Liver (tissue), 3 donors: Measurements from ENCODE around the gene MORF4L1.

ENCODE experiments used
- CTCF ChIP-seq: fragments of 150-350 bp; IDR thresholded peaks from 2 replicates; pipeline ENCODE4 v1.5.1; 2017; ENCODE audit warnings: improper control_type of control experiment, low read depth, low read length; ENCODE audit not compliant: missing input control
- FOXA1 ChIP-seq: IDR thresholded peaks from 2 replicates; pipeline ENCODE4 v1.6.1; 2016; ENCODE audit warnings: antibody characterized with exemption
- GABPA ChIP-seq, 2 donors: IDR thresholded peaks in 1 of 2; conservative IDR thresholded peaks in 1 of 2; 2 replicates each; pipeline ENCODE4 v1.6.1; 2016; ENCODE audit warnings: antibody characterized with exemption in 2 of 2, mild to moderate bottlenecking in 1 of 2, moderate library complexity in 1 of 2
- HNF4G ChIP-seq: IDR thresholded peaks from 2 replicates; pipeline ENCODE4 v1.6.1; 2016; ENCODE audit warnings: antibody characterized with exemption
- JUND ChIP-seq, 2 donors: IDR thresholded peaks; 2 replicates each; pipeline ENCODE4 v1.6.1; 2016; ENCODE audit warnings: antibody characterized with exemption in 2 of 2
- MAX ChIP-seq: IDR thresholded peaks from 2 replicates; pipeline ENCODE4 v1.6.1; 2016; ENCODE audit warnings: antibody characterized with exemption
- NR2F2 ChIP-seq: IDR thresholded peaks from 2 replicates; pipeline ENCODE4 v1.6.1; 2016; ENCODE audit warnings: antibody characterized with exemption
- RAD21 ChIP-seq, 2 donors: IDR thresholded peaks; 2 replicates each; pipeline ENCODE4 v1.6.1; 2016; ENCODE audit warnings: antibody characterized with exemption in 2 of 2, mild to moderate bottlenecking in 2 of 2
- REST ChIP-seq: IDR thresholded peaks from 2 replicates; pipeline ENCODE4 v1.6.1; 2016; ENCODE audit warnings: antibody characterized with exemption, mild to moderate bottlenecking
- RXRA ChIP-seq, 2 donors: IDR thresholded peaks; 2 replicates each; pipeline ENCODE4 v1.6.1; 2017 to 2018; ENCODE audit warnings: antibody characterized with exemption in 2 of 2, mild to moderate bottlenecking in 1 of 2
- SP1 ChIP-seq: IDR thresholded peaks from 2 replicates; pipeline ENCODE4 v1.6.1; 2018; ENCODE audit warnings: antibody characterized with exemption, mild to moderate bottlenecking
- TAF1 ChIP-seq: conservative IDR thresholded peaks from 2 replicates; pipeline ENCODE4 v1.6.1; 2016; ENCODE audit warnings: antibody characterized with exemption, mild to moderate bottlenecking
- YY1 ChIP-seq: IDR thresholded peaks from 2 replicates; pipeline ENCODE4 v1.6.1; 2016; ENCODE audit warnings: antibody characterized with exemption, mild to moderate bottlenecking
- donor health status: healthy.
- donor health status: healthy.

GRCh38 chr15:78872155-78872971, at the start of gene MORF4L1:
- TF ChIP-seq CTCF (no peak), RAD21 (IDR thresholded peaks at IDR 0.05) (no peak), YY1 (peak; percentile 14), HNF4G (no peak), JUND (IDR thresholded peaks at IDR 0.05) (no peak), TAF1 (no peak), MAX (no peak), NR2F2 (no peak), REST (no peak), GABPA (IDR thresholded peaks at IDR 0.05 in 1 of 2, conservative IDR thresholded peaks at IDR 0.05 in 1 of 2) (no peak), SP1 (no peak), RXRA (IDR thresholded peaks at IDR 0.05) (no peak), FOXA1 (no peak)
